RKO (cell line): ENCODE measurements around the gene PTPN2.
A peak's percentile ranks its signal among the peaks of the same experiment; 100 is the strongest.
"Not testable (repeated sequence)": the region's sequence is repeated elsewhere in the genome, so short reads cannot be mapped to it uniquely, and the experiment has no call there.

Experiments
- DNase-seq: peaks from one replicate; pipeline ENCODE4 v3.0.0-alpha.2; 2016; ENCODE audit warnings: low spot score

The PTPN2 gene

DNA sequence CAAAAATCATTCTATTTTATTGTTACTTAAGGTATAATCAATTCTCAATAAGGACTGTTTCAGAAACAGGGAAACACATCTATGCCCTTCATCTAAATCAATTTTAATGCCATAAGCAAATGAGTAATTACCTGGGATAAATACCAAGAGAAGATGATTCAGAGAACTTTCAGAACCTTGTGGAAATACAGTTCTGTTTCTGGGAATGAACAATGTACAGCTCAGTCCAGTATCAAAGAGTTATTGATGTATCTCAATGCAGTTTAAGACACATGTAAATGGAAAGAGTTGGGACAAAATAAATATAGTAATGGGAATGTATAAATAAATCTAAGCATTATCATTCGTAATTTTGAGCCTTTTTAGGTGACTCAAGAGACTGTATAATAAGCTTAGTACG lies 60.1 kb downstream of the PTPN2 start:
- DNase-seq = no peak

DNA sequence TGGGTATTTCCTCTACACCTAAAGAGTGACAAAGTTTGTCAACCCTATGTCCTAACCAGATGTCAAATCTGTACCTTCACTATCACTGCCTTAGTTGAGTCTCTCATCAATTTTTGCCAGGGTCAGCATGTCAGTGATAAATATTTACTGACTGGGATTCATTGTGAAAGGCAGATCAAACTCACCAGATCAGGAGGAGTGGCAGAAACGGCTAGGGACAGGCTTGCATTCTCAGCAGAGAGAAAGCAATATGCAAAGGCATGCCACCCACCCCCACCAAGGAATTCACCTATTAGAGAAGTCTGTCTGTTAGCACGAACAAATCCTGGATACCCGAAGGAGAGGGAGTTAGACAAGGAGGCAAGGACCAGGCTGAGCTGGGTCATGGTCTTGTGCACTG lies 62.6 kb downstream of the PTPN2 start:
- DNase-seq = no peak

DNA sequence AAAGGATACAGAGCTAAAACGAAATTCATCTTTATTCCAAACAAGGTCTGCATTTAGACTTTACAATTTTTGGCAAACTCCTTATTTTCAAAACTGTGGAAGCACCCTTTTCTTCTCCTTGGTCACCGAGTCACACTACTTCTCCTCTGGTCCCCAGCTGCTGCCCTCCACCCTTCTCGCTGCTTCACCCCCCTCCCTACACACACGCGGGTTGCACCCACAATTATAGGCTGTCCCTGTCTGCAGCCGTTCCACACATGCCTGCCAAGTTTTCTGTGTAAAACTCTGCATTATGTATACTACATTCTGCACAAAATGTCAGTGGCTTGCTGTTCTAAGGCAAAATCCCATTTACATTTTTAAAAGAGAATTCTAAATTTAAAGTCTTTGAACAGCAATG lies 63.5 kb downstream of the PTPN2 start:
- DNase-seq = no peak

DNA sequence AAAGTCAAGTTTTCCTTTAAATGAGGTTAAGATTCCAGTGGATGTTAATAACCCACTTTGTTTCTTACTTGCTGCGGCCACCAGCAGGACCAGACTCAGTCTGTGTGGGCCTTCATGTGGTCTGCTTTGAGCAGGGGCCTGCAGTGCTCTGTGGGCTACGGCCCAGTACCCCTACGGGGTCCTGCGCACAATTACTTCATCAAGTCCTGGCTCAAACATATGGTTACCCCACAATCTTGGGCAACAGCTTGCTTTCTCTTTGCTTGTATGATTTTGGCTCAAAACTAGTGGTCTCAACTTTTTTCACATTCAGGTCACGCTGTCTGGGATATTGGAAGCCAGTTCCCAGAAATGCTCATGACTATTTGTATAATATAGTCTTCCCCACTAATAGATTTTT lies 64.2 kb downstream of the PTPN2 start:
- DNase-seq = no peak

DNA sequence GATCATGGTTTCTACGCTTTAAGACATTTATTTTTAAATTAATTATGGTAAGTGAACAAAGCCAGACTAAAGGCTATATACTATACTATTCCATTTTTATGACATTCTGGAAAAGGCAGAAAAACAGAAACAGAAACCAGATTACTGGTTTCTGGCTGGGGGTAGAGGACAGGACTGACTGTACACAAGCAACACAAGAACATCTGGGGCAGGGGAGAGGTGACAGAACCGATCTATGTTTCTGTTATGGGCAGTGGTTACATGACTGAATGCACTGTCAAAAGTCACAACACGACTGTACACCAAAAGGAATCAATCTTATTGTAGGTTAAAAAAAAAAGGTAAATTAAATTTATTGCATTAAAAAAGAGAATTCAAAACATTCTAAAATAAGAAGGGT lies 64.7 kb downstream of the PTPN2 start:
- no peak for DNase-seq

DNA sequence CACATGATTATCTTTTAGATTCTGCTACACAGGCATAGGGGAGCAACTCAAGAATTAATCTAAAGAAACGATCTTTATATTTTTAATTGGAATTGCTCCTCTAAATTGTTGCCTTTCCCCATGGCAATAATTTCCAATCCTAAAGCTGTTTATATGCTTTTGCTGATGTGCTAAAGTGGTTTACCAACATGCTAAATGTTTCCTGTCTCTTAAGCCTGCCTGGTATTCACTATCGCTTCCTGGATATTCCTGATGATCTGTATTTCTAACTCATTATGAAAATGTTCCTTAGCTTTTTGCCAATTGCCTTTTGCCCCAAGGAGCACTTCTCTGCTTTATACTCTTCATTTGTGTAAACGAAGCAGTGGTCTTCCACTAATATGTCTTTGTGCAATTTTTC lies 65.8 kb downstream of the PTPN2 start:
- DNase-seq = no peak

DNA sequence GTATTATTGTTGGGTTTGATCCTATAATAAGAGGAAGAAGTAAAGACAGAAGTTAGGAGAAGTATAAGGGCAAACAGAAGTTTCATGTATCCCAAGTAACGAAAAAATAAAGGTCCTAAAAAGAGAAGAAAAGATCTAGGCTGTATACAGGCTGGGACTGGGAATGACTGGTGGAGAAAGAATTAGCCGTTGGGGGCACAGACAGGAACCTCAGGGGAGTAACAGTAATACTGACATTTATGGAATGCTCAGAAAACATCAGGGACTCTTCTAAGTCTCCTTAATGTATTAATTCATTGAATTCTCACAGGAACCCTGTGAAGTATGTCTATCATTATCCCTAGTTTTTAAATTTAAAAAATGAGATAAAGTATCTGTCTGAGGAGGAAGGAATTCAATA lies 67.6 kb downstream of the PTPN2 start:
- DNase-seq = no peak

DNA sequence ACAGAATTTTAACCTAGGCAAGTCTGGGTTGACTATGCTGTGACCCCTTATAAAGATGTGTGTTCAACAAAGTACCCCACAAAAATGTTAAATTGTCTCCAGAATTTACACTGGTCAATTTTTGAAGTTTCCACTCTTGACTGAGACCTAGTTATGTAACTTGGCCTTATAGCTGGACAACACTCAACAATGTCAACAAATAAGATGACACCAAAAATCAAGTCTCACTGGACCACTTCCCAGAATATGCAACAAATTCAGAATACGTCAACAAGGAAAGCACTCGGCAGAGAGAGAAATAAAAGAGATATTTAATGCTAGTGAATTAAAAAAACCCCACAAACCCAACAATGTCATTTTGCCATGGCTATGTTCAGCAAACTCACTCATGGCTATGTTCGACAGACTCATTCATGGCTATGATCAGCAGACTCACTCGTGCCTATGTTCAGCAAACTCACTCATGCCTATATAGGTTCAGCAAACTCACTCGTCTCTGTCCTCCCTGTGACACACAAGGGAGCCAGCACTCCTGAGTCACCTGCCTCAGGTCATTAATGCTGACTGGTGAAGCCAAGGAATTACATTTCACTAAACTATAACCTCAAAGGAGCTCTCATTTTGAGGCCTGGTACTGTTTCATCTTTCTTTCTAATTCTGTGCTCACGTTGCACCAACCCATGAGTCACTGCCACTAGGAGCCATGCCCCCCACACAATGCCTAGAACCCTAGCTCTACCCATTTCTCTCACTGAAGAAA lies 72.7 kb downstream of the PTPN2 start:
- DNase-seq = peak; percentile 42

DNA sequence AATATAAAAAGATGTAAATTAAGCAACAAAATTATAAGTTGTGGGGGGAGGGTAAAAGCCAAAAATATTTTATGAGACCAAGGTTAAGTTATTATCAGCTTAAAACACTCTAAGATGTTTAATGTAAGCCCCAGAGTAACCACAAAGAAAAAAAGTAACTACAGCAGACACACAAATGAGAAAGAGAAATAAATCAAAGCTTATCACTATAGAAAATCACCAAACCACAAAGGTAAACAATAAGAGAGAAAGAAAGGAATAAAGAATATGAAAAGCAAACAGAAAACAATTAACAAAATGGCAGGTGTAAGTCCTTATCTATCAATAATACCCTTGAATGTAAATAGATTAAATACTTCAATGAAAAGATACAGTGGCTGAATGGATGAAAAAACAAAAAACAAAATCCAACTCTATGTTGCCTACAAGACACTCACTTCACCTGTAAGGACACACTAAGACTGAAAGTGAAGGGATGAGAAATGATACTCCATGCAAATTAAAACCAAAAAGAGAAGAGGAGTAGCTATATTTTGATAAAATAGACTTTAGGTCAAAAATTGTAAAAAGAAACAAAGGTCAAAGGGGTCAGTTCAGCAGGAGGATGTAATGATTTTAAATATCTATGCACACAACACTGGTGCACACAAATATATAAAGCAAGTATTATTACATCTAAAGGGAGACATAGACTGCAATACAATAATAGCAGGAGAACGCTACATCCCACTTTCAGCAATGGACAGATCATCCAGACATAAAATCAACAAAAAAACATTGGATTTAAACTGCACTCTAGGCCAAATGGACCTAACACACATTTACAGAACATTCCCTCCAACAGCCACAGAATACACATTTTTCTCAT lies 80.7 kb downstream of the PTPN2 start:
- DNase-seq = no peak

DNA sequence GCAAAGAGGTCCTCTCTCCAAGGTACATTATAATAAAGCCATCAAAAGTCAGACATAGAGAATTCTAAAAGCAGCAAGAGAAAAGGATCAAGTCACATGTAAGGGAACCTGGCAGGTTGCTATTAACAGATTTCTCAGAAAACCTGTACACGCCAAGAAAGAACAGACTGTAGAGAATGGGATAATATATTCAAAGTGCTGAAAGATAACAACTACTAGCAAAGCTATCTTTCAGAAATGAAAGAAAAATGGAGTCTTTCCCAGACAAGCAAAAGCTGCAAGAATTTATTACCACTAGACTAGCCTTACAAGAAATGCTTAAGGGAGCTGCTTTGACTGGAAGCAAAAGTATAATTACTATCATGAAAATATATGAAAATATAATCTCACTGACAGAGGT lies 81.5 kb downstream of the PTPN2 start:
- DNase-seq = no peak

DNA sequence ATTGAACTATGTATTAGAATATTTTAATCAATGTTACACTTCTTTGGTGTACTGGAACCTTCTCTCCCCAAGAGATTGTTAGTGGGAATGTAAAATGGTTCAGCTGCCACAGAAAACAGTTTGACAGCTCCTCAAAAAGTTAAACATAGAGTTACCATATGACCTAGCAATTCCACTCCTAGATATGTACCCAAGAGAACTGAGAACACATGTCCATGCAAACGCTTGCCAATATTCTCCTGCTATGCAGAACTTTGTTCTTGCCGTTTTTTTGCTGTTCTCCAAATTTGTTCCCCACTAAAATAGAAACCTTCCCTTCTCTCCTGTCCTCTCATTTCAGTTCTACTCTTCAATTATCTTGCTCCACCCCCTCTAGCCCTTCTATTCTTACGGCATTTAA lies 87.6 kb downstream of the PTPN2 start:
- DNase-seq = no peak

DNA sequence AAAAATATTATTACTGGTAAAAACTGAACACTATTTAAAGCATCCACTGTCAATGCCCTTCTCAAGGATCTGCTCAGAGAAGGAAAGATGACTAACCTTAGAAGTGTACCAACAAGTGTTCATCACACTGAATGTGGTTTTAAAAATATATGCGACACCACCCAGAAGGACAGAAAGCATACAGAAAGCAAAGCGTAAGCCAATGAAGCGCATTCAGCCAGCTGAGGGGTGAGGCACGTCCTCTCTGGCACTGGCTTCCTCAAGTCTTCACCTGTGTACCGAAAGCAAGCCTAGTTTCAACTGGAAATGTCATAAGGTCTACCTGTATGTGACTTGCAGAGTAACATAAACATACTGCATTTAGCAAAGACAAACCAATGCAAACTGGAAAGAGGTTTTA lies 92.4 kb downstream of the PTPN2 start:
- DNase-seq = no peak

DNA sequence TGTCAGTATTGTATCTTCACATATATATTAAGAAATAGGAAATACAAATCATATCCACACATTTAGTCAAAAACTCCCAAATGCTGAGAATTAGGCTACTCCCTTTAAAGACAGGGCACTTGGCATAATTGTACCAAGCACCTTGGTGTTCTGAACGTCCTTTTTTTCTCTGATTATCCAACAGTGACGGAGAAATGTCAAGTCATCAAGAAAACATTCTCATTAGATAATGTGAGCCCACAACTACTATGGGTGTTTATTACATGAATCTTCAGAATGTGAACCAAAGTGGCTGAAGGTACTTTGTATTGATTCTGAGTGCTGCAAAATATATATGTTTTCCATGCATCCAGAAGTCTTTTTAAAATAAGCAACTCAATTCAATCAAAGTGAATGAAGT lies 97.4 kb downstream of the PTPN2 start:
- no peak for DNase-seq

DNA sequence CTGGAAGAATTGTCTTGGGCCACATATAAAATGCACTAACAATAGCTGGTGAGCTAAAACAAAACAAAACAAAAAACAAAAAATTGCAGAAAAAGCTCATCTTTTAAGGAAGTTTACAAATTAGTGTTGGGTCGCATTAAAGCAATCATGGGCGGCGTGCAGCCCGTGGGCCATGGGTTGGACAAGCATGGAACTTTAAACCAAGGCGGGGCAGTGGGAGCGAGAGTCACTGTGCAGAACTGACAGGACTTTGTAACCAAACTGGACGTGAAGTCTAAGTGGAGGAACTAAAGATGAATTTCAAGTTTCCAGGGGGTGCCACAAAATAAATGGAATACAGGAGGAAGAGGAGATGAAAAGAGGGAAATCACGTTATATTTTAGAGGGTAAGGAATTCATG lies 100.5 kb downstream of the PTPN2 start:
- DNase-seq = no peak

DNA sequence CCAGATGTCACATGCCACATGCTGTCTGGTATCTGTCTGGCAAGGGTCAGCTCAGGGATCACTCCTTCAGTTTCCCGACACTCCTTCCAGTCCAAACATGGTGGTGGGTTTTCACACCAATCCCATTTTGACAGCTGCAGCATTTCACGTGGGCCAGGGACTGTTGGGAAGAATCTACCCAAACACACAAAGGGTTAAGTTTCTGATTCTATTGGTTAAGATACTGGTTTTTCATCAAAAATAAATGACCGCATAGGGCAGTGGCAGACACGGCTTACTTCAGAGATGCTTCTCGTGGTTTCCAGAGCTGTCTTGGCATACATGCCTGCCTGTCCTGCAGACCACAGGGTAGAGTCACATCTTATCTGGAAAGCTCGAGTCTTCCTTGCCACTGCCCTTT lies 101.5 kb downstream of the PTPN2 start:
- DNase-seq = no peak

DNA sequence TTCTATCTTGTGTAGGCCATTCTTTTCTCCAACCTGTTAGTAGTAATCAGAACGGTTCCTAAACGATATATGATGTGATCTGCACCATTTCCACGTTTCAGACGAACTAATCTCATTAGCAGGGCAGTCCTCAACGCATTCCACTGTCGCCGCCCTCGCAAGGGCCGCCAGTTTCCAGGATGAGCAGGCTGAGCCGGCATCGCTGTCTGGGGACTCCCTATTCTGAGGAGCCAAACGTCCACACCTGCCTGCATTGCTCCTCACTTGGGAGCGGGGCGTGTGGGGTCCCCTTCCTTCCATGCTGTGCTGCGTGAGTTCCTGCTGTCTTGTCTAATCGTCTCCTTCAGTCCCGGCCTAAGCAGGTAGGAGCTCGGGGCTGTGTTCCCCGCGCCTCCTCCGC lies 104.6 kb downstream of the PTPN2 start:
- DNase-seq = no peak

DNA sequence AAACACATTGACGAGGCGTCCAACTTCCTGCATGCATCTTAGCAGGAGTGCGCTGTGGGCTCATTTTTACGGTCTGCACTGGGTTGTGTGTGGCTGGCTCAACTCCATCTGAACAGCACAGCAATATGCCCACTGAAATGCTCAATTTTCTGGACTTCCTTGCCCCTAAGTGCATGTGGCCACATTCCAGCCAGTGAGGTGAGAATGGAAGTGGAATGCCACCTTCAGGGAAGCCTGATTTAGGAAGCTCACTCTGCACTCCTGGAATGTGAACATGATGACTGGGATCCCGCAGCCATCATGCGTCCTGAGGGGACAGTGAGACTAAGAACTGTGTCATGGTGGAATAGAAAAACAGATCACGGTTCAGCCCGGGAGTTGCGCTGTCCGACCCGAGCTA lies 105.0 kb downstream of the PTPN2 start:
- no peak for DNase-seq

DNA sequence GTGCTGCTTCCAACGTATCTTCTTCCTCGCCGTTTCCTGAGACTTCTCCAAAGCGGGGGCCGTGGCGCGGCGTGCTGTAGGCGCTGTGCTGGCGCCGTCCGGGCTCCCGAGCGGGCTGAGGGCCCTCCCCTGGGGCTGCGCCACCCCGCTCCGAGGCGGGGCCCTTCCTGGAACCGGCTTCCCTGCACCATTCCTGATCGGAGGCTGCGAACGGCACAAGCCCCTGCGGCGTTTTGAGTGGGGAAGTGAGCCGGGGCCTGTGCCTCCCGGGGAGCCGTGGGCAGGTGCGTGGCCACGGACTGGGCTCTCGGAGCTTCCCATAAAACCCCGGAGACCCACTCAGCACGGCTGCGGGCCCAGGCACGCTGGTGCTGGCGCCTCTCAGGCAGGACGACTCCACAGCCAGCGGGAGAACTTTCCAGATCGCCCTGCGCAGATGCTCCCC lies 106.5 kb downstream of the PTPN2 start:
- no peak for DNase-seq

DNA sequence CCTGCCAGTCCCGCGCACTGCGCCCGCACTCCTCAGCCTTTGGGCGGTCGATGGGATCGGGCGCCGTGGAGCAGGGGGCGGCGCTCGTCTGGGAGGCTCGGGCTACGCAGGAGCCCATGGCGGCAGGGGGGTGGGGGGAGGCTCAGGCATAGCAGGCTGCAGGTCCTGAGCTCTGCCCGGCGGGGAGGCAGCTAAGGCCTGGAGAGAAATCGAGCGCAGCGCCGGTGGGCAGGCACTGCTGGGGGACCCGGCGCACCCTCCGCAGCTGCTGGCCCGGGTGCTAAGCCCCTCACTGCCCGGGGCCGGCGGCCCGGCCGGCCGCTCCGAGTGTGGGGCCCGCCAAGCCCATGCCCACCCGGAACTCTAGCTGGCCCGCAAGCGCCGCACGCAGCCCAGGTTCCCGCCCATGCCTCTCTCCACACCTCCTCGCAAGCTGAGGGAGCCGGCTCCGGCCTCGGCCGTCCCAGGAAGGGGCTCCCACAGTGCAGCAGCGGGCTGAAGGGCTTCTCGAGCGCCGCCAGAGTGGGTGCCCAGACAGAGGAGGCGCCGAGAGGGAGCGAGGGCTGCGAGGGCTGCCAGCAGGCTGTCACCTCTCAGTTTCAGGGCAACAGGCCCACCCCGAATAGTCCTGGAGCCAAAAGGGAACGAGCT lies 107.1 kb downstream of the PTPN2 start:
- no peak for DNase-seq

DNA sequence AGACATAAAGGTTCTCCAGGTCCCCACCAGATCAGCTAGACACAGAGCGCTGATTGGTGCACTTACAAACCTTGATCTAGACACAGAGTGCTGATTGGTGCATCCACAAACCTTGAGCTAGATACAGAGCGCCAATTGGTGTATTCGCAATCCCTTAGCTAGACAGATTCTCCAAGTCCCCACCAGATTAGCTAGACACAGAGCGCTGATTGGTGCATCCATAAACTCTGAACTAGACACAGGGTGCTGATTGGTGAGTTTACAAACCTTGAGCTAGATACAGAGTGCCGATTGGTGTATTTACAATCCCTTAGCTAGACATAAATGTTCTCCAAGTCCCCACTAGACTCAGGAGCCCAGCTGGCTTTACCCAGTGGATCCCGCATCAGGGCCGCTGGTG lies 107.6 kb downstream of the PTPN2 start:
- DNase-seq = not testable (repeated sequence)

DNA sequence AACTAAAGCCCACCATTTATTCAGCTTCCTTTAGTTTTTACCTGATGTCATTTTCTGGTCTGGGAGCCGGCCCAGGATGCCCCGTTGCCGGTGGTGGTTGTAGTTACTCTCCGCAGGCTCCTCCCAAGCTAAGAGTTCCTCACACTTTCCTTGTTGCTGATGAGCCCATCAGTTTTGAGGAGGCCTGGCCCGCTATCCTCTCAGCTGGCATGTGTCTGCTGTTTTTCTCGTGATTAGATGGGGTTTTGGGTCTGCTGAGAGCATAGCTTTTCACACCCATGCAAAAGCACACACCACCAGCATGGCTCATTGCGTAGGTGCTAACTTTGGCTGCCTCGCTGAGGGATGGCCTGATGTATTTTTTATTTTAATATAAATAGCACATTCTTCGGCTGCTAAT lies 109.1 kb downstream of the PTPN2 start:
- no peak for DNase-seq

DNA sequence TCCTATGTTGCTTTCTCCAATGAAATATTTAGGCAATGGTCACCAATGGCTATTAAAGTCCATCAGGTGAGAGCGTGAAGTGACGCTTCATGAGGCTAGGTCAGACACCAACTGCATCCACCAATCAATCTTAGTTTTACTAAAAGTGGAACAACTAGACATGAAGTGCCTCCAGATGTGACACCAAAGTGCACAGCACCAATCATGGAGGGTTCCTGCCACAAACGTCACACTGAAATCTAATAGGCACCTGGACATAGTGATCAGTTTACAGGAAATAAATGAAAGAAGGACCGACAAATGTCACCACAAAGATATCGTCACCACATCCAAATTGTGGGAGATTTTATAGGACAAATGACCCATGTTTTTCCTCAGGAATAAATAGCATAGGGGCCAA lies 110.7 kb downstream of the PTPN2 start:
- DNase-seq = no peak

DNA sequence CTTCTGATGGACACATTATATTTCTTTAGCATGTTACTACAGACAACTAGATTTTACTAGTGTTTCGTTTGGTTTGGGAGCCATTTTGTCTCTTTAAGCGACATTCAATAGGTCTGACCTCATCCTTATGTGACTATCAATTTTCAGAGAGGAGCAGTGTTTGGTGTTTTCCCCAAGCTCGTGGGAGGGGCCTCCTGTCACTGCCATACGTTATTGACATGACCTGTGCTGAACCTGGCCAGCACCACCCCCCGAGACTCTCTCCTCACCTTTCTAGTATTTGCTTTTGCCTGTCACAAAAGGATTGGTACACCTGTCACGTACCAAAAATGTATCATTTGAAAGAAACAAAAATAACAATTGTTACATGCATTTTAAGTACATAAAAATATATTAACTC lies 111.9 kb downstream of the PTPN2 start:
- DNase-seq = no peak
